Naive B cell (primary cell): ENCODE results near the gene ZSWIM3. TPM values are rescaled to one million over a fixed set of nuclear protein-coding genes. Genes with fewer than 3 reads are reported as not detected.

Experiments used
- ATAC-seq, 2 donors: fragments of 150-1000 bp; cut with Tn5 transposase; 2 replicates each; pipeline ENCODE4 v1.10.0; 2021; ENCODE audit warnings: low read depth in 2 of 2, mild to moderate bottlenecking in 2 of 2, moderate library complexity in 2 of 2
- DNase-seq: peaks from one replicate; pipeline ENCODE4 v3.0.0; 2022
- H3K27ac Mint-ChIP-seq, 6 donors: one replicate each; pipeline ENCODE4 v1.8.0; 2020 to 2022; ENCODE audit warnings: mild to moderate bottlenecking in 6 of 6, mixed read lengths in 6 of 6, moderate library complexity in 5 of 6, inconsistent platforms in 2 of 6
- H3K27me3 Mint-ChIP-seq, 3 donors: one replicate each; pipeline ENCODE4 v1.8.0; 2021 to 2022; ENCODE audit warnings: mixed read lengths in 3 of 3, mild to moderate bottlenecking in 1 of 3
- H3K36me3 Mint-ChIP-seq, 2 donors: one replicate each; pipeline ENCODE4 v1.8.0; 2020 to 2022; ENCODE audit warnings: mixed read lengths in 2 of 2, inconsistent platforms in 1 of 2, mild to moderate bottlenecking in 1 of 2
- H3K4me1 Mint-ChIP-seq, 3 donors: one replicate each; pipeline ENCODE4 v1.8.0; 2020 to 2022; ENCODE audit warnings: mixed read lengths in 3 of 3, inconsistent platforms in 1 of 3, mild to moderate bottlenecking in 1 of 3, moderate library complexity in 1 of 3
- H3K4me3 Mint-ChIP-seq, 8 donors: one replicate each; pipeline ENCODE4 v1.8.0; 2020 to 2022; ENCODE audit warnings: mild to moderate bottlenecking in 8 of 8, mixed read lengths in 8 of 8, moderate library complexity in 8 of 8, inconsistent platforms in 2 of 8
- H3K9me3 Mint-ChIP-seq, 7 donors: one replicate each; pipeline ENCODE4 v1.8.0; 2020 to 2022; ENCODE audit warnings: mixed read lengths in 7 of 7, mild to moderate bottlenecking in 5 of 7, inconsistent platforms in 2 of 7, moderate library complexity in 1 of 7
- polyA plus RNA-seq, 6 donors: library from polyadenylated mRNA; unstranded; fragments of 300-500 nt; fragmentation: Illumina TruSeq; gene quantifications; one replicate each; pipeline ENCODE4 v1.2.3, GENCODE V29; 2021; ENCODE audit warnings: low read depth in 6 of 6

Gene ZSWIM3
- polyA plus RNA-seq, 6 donors from 2014 or later: 1.3 to 2.9 (median 1.8) TPM; not detected in 1

DNA sequence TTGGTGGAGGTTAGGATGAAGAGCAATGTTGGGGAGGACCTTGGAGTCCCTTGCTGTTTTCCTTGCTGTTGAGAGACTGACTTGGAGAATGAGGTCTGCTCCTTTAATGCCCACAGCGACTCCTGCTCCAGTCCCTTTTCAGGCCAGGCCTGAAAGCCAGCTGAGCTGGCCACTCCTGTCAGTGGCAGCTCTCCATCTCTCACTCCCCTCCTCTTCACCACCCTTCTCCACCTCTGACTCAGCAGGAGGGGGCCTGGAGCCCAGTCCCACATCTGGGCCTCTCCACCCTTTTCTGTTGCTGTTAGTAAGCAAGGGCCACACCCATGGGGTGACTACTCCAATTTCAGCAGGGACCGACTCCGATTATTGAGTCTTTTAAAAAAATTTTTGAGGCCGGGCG is 21.6 kb upstream of the ZSWIM3 start:
- H3K4me1 Mint-ChIP-seq: peaks cover 9 to 15% (median 9%) of the 10 kb centered on the region in 3 donors
- no peaks in the 10 kb centered on the region for H3K36me3 Mint-ChIP-seq
- peak overlapping the region in 5 of 8 donors; percentile 12 to 54 (median 17) for H3K4me3 Mint-ChIP-seq
- ATAC-seq (no peak), DNase-seq (no peak)
- H3K9me3 Mint-ChIP-seq: no peaks in the 10 kb centered on the region
- H3K27ac Mint-ChIP-seq: no peak overlapping the region
- H3K27me3 Mint-ChIP-seq: peaks cover 0 to 6% (median 0%) of the 10 kb centered on the region in 3 donors

DNA sequence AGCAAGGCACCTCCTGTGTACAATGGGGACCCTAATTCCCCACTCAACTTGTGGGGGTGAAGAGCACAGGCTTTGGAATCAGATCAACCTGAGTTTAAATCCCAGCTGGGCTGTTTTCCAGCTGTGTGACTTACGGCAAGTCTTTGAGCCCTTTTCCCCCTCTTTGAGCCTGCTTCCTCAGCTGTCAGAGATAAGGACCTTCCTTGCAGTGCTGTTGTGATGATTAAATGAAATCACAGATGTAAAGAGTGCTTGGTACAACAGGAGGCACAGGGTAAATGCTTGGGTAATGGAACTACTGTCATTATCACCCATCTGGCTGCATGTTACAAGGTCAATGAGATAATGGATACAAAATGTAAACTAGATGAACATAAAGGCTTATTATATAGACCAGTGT is 20.6 kb upstream of the ZSWIM3 start:
- Mint-ChIP-seq H3K36me3 (no peaks in the 10 kb centered on the region), H3K27ac (no peak overlapping the region), H3K4me1 (peaks cover 13 to 20% (median 16%) of the 10 kb centered on the region in 3 donors), H3K27me3 (peaks cover 0 to 6% (median 0%) of the 10 kb centered on the region in 3 donors), H3K4me3 (peak overlapping the region in 1 of 8 donors; percentile 47), H3K9me3 (no peaks in the 10 kb centered on the region)
- ATAC-seq (no peak), DNase-seq (no peak)

DNA sequence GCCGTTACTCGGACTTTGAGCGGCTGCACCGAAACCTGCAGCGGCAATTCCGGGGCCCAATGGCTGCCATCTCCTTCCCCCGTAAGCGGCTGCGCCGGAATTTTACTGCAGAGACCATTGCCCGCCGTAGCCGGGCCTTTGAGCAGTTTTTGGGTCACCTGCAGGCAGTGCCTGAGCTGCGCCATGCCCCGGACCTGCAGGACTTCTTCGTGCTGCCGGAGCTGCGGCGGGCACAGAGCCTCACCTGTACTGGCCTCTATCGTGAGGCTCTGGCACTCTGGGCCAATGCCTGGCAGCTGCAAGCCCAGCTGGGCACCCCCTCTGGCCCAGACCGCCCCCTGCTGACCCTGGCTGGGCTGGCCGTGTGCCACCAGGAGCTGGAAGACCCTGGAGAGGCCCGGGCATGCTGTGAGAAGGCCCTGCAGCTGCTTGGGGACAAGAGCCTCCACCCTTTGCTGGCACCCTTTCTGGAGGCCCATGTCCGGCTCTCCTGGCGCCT is 16.7 kb upstream of the ZSWIM3 start:
- peaks cover 5 to 15% of the 10 kb centered on the region in 2 donors for H3K36me3 Mint-ChIP-seq
- no peaks in the 10 kb centered on the region for H3K9me3 Mint-ChIP-seq
- H3K4me3 Mint-ChIP-seq: no peak overlapping the region
- peaks cover 15 to 20% (median 16%) of the 10 kb centered on the region in 3 donors for H3K4me1 Mint-ChIP-seq
- no peak overlapping the region for H3K27ac Mint-ChIP-seq
- DNase-seq (no peak), ATAC-seq (no peak)
- no peaks in the 10 kb centered on the region for H3K27me3 Mint-ChIP-seq

DNA sequence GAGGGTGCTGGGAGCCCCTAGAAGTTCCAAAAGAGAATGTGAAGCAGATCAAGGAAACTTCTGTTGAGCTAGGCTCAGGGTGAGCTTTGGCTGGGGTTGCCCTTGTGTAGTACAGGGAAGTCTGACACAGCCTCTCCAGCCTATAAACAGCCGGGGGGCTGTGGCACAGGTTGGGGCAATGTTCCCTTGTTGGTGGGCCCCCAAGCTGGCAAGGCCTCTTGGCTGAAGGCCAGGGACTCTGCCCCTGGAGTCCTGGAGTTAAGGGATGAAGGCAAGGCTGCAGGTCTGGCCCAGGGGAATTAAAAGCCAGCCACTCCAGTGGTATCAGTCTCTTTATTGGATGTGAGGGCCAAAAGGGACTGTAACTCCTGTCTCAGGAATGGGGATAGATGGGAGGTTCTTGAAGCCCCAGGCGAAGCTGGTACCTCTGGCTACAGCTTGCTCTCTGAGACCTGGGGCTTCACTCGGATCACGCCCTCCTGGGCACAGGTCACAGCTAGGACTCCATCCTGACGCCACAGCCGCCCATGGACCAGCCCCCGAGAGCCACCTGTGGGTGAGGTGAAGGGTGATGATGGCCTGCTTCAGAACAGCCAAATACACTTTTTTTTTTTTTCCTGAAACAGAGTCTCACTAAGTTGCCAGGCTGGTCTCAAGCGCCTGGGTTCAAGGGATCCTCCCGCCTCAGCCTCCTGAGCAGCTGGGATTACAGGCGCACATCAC is 15.8 kb upstream of the ZSWIM3 start:
- Mint-ChIP-seq H3K4me1 (peaks cover 15 to 20% (median 16%) of the 10 kb centered on the region in 3 donors), H3K36me3 (peaks cover 5 to 15% of the 10 kb centered on the region in 2 donors), H3K4me3 (peak overlapping the region in 7 of 8 donors; percentile 2 to 85 (median 43))

DNA sequence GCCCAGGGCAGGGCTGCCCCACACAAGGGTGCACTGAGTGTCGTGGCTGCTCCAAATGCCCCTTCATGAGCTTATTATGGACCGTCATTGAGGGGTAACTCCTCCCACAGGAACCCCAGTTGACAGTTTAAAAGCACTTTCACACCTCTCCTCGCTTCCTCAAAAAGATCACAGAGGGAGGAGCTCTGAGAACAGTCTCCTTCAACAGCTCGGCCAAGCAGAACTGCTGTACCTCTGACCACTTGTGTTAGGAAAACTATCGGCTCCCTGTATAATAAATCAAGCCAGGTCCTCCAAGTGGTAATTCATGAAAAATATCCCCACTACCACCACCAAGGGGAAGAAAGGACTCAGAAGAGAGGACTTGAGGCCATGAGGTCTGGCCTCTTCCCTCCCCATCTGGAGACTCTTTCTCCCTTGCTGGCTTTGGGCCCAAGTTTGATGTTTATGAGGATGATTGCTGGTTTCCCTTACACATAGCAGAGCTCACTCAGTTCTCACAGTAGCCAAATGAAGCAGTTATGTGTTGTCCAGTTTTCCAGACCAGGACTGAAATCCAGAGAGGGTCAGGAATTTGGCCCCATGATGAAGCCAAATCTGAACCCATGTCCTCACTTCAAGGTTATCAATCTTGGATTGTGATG is 15.1 kb upstream of the ZSWIM3 start:
- H3K36me3 Mint-ChIP-seq: peaks cover 5 to 15% of the 10 kb centered on the region in 2 donors
- H3K4me1 Mint-ChIP-seq: peaks cover 15 to 20% (median 16%) of the 10 kb centered on the region in 3 donors
- peak overlapping the region; percentile 45 to 84 (median 77) for H3K27ac Mint-ChIP-seq
- DNase-seq (peak; percentile 51), ATAC-seq (peak; percentile 100)
- H3K27me3 Mint-ChIP-seq: no peaks in the 10 kb centered on the region
- H3K4me3 Mint-ChIP-seq: peak overlapping the region in 7 of 8 donors; percentile 2 to 85 (median 30)
- H3K9me3 Mint-ChIP-seq: no peaks in the 10 kb centered on the region

More for the DNA sequence above, 15.8 kb upstream of the ZSWIM3 start:
- DNase-seq (no peak), ATAC-seq (no peak)
- H3K27ac Mint-ChIP-seq: peak overlapping the region; percentile 45 to 84 (median 77)
- no peaks in the 10 kb centered on the region for H3K9me3 Mint-ChIP-seq
- no peaks in the 10 kb centered on the region for H3K27me3 Mint-ChIP-seq

DNA sequence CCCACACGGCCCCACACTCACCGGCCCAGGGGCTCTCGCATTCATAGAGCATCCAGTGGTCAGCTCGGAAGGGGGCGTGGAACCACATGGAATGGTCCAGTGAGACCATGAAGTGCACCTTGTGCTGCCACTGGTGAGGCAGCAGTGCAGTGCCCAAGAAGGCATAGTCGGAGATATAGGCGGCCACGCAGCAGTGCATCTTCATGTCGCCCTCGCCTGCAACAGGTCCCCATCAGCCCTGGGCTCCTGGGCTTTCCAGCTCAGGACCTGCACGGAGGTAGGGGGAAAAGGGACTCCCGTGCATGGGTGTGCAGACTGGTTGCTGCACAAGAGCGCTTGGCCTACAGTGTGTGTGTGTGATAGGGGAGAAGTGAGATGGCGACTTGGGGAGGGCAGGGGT is 13.9 kb upstream of the ZSWIM3 start:
- H3K27me3 Mint-ChIP-seq: no peaks in the 10 kb centered on the region
- H3K9me3 Mint-ChIP-seq: no peaks in the 10 kb centered on the region
- ATAC-seq: no peak
- peak overlapping the region in 3 of 6 donors; percentile 28 to 65 (median 60) for H3K27ac Mint-ChIP-seq
- DNase-seq: no peak
- H3K4me1 Mint-ChIP-seq: peaks cover 16 to 20% (median 17%) of the 10 kb centered on the region in 3 donors
- H3K4me3 Mint-ChIP-seq: no peak overlapping the region
- H3K36me3 Mint-ChIP-seq: peaks cover 5 to 18% of the 10 kb centered on the region in 2 donors

DNA sequence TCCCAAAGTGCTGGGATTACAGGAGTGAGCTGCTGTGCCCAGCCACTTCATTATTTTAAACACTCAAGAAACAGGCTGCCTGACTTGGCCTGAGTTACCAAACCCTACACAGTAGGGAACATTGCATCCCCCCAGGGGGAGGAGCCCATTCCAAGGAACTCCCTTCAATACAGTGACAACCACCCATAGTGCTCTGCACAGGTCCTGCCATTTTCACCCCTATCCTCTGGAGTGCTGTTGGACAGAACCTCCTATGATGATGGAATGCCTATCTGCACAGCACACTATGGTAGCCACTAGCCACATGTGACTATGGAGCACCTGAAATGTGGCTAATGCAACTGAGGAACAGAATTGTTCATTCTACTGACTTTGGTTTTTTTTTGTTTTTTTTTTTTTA is 12.0 kb upstream of the ZSWIM3 start:
- Mint-ChIP-seq H3K27me3 (no peaks in the 10 kb centered on the region), H3K4me1 (peaks cover 16 to 23% (median 20%) of the 10 kb centered on the region in 3 donors), H3K36me3 (peaks cover 5 to 24% of the 10 kb centered on the region in 2 donors), H3K4me3 (no peak overlapping the region), H3K27ac (no peak overlapping the region), H3K9me3 (no peaks in the 10 kb centered on the region)
- ATAC-seq (no peak), DNase-seq (no peak)

DNA sequence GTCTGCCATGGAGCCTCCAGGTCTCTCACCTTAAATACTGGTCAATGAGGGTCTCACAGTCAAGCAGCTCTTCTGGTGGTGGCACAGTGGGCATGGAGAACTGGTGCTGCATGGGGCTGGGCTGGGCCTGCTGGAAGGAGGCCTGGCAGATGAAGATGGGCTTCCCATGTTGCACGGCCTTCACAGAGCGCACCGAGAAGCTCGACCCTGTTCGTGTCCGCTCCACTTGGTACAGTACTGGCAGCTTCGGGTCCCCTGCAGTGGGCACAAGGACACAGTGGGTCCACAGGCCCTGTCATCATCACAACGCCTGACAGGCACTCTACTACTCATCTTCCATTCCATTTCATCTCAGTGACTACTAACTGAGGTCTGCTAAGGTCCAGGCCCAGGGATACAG is 9.0 kb upstream of the ZSWIM3 start:
- H3K27ac Mint-ChIP-seq: peak overlapping the region in 1 of 6 donors; percentile 38
- no peaks in the 10 kb centered on the region for H3K9me3 Mint-ChIP-seq
- peaks cover 2 to 7% (median 5%) of the 10 kb centered on the region in 3 donors for H3K4me1 Mint-ChIP-seq
- DNase-seq: no peak
- ATAC-seq: no peak
- peaks cover 5 to 20% of the 10 kb centered on the region in 2 donors for H3K36me3 Mint-ChIP-seq
- H3K4me3 Mint-ChIP-seq: no peak overlapping the region
- no peaks in the 10 kb centered on the region for H3K27me3 Mint-ChIP-seq

DNA sequence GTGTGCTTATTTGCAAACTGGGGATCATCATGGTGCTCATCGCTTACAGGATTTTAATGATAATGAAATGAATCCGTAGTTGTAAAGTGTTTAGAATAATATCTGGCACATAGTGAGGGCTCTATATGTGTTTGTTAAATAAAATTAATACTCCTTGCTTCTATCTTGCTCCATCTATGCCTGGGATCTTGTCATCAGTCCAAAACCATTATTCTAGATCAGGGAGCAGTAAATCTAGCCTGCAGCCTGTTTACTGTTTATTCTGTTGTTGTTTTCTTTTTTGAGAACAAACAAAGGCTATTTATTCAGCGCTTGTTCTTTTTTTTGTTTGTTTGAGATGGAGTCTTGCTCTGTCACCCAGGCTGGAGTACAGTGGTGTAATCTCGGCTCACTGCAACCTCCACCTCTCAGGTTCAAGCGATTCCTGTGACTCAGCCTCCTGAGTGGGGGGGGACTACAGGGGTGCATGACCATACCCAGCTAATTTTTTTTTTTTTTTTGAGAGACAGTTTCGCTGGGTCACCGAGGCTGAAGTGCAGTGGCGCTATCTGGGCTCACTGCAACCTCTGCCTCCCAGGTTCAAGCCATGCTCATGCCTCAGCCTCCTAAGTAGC is 8.3 kb upstream of the ZSWIM3 start:
- Mint-ChIP-seq H3K9me3 (no peaks in the 10 kb centered on the region), H3K4me1 (peaks cover 4 to 7% (median 5%) of the 10 kb centered on the region in 3 donors), H3K27ac (peak overlapping the region in 1 of 6 donors; percentile 17), H3K27me3 (no peaks in the 10 kb centered on the region), H3K4me3 (no peak overlapping the region), H3K36me3 (peaks cover 5 to 13% of the 10 kb centered on the region in 2 donors)
- no peak for DNase-seq
- no peak for ATAC-seq

DNA sequence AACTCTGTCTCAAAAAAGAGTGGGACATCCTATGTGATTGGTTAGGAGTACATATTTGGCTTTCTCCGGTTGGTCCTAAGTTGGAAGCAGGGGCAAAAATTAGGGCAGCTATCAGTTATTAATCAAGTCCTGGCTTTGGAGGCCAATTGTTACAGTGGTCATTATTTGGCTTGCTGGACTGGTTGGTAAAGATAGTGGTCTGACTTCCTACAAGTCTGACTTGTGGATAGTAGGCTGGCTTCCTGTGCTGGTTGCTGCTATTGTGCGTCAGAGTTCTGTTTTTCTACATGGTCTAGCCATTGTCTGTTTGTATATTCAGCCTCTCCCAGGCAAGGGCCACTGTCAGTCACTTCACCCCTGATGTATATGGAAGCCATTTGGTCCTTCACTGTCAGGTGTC is 7.2 kb upstream of the ZSWIM3 start:
- H3K27ac Mint-ChIP-seq: no peak overlapping the region
- ATAC-seq: no peak

DNA sequence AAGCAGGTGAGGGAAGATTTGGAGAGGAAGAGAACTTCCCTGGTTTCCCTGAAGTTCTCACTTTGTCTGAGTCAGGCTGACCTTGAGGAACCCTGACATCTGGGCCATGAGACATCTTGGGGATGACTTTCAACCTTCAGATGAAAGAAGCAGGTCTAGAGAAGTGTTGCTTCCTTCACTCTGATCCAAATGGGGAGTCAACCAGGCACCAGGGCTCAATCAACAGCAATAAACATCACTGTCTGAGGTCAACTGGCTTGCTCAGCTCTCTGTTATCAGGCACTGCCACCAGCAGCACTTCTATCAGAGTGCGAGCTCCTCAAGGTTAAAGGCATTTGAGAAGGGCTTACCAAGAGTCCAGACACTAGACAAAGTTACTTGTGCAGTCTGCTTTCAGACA is 6.5 kb upstream of the ZSWIM3 start:
- Mint-ChIP-seq H3K27ac (no peak overlapping the region), H3K4me3 (no peak overlapping the region), H3K4me1 (peaks cover 4 to 17% (median 15%) of the 10 kb centered on the region in 3 donors), H3K9me3 (no peaks in the 10 kb centered on the region), H3K36me3 (peaks cover 0 to 8% of the 10 kb centered on the region in 2 donors), H3K27me3 (no peaks in the 10 kb centered on the region)
- no peak for DNase-seq
- no peak for ATAC-seq

More for the DNA sequence above, 7.2 kb upstream of the ZSWIM3 start:
- Mint-ChIP-seq H3K27me3 (no peaks in the 10 kb centered on the region), H3K36me3 (peaks cover 0 to 8% of the 10 kb centered on the region in 2 donors), H3K4me1 (peaks cover 4 to 15% (median 14%) of the 10 kb centered on the region in 3 donors), H3K9me3 (no peaks in the 10 kb centered on the region), H3K4me3 (peak overlapping the region in 1 of 8 donors; percentile 20)
- no peak for DNase-seq

DNA sequence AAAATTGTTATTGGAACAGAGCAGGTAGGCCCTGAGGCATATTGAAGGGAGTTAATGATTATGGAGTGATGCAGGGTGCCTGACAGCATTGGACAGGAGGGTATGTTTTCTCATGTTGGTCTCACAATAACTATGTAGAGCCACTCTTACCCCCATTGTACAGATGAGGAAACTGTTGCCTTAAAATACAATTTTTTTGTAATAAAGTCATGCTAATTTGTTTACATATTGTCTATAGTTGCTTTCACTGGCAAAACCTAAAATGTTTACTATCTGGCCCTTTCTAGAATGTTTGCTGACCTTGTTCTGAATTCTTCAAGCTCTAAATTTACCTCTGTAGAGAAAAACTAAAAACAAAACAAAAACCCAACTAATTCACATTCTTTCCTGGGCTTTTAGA is 5.9 kb upstream of the ZSWIM3 start:
- Mint-ChIP-seq H3K36me3 (peaks cover 0 to 8% of the 10 kb centered on the region in 2 donors), H3K27me3 (no peaks in the 10 kb centered on the region), H3K4me1 (peaks cover 5 to 23% (median 21%) of the 10 kb centered on the region in 3 donors), H3K4me3 (no peak overlapping the region), H3K27ac (no peak overlapping the region), H3K9me3 (no peaks in the 10 kb centered on the region)
- no peak for DNase-seq
- ATAC-seq: no peak

DNA sequence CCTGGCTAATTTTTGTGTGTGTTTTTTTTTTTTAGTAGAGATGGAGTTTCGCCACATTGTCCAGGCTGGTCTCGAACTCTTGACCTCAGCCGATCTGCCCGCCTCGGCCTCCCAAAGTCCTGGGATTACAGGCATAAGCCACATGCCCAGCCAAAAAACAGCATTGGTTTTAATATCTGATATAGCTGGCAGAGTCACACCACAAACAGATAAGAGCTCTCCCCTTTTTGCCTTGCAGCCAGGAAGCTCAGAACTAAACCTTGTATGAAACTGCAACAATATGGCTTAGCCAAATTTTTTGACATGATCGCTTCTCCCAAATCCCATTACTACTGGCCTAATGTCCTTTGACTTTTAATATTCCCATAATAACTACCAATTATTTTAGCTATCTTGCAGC is 5.1 kb upstream of the ZSWIM3 start:
- peak overlapping the region in 1 of 8 donors; percentile 25 for H3K4me3 Mint-ChIP-seq
- H3K27ac Mint-ChIP-seq: no peak overlapping the region
- ATAC-seq (no peak), DNase-seq (no peak)
- H3K4me1 Mint-ChIP-seq: peaks cover 9 to 30% (median 26%) of the 10 kb centered on the region in 3 donors
- H3K27me3 Mint-ChIP-seq: no peaks in the 10 kb centered on the region
- H3K36me3 Mint-ChIP-seq: peaks cover 0 to 8% of the 10 kb centered on the region in 2 donors
- H3K9me3 Mint-ChIP-seq: no peaks in the 10 kb centered on the region
